K562 treated with DMSO at 1 percent for 24 hours (cell line): ENCODE data around the gene PES1. TPM values are rescaled to one million over a fixed set of nuclear protein-coding genes. Genes with fewer than 3 reads are reported as not detected.

ENCODE experiments used
- total RNA-seq: library from RNA; unstranded; fragments of 300-600 nt; gene quantifications from 2 replicates; pipeline ENCODE4 v1.2.3, GENCODE V29; 2022; ENCODE audit warnings: low read depth; ENCODE audit not compliant: insufficient read depth

Gene PES1
- total RNA-seq, result 45.7 and 45.8 TPM in 2 replicates

GRCh38 chr22:30591588-30592359, at the start of gene PES1:
PES1 (minus strand) TSS chr22:30591910; CDS start chr22:30591833, 77 bp downstream.

DNA sequence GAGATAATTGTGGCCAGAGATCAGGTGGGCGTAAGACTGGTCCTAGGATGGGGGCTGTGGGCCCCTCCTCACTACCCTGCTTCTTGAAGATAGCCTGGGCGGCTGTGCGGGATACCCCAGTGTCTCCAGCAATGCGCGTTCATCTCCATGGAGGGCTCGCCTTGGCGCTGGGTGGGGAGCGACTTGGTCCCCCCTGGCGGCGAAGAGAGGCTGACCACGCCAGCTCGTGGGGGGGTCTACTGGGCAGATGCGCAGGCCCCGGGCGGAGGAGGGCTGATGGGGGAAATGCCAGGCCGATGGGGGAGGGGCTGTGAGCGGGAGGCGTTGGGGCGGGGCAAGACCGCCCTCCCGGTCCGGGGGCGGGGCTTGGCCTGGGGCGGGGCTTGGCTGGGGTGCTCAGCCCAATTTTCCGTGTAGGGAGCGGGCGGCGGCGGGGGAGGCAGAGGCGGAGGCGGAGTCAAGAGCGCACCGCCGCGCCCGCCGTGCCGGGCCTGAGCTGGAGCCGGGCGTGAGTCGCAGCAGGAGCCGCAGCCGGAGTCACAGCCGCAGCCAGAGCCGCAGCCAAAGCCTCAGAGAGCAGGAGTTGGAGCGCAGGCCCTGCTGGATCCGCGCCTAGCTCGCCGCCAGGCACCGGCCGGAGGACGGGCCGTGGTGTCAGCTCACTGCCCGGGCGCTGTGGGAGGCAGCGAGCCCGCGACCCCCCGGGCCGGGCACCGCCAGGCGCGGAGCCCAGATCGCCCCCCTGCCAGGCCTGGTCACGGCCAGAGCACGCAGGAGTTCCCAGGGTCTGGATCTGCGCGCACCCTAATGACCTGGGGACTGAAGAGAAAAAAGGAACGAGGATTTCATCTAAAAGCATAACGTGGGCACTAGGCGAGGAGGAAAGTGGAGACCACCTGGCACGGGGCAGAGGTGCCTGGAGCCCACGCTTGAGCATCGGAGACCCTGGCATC, 43.8 kb upstream of the PES1 start, which contains the start of gene SLC35E4:
SLC35E4 (plus strand) TSS at position 509 of the 953 bp plus-strand sequence. CDS start 670 bp downstream, outside the sequence.

GRCh38 chr22:30606455-30607299, 15.0 kb upstream of the PES1 start, which contains the start of gene TCN2:
TCN2 (plus strand) TSS chr22:30607174; CDS start chr22:30607332, 158 bp downstream.

GRCh38 chr22:30574095-30574981, 17.4 kb downstream of the PES1 start, which contains the start of gene GAL3ST1:
GAL3ST1 (minus strand) TSS chr22:30574665; CDS start chr22:30557392, 17,273 bp downstream.

DNA sequence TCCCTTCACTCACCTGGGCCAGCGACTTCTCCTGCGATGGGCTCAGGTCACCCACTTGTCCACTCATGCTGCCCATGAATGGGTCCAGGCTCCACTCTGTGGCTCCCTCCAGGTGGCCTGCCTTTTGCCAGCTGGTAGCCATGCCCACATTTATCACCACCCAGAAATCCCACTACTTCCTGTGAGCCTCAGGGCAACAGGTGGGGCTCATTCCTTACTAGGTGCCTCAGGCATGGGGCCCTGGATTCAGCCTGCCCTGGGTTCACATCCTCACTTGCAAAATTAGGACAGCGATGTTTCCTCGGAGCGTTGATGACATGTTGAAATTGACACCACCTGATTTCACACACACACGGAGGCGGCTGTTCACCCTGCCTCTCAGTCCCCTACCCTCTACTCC, 45.1 kb downstream of the PES1 start, which contains the start of gene SEC14L6:
SEC14L6 (minus strand) TSS at position 126 of the 400 bp plus-strand sequence; CDS start at position 67, 59 bp downstream.

Other genes with a start within 250 kb of the PES1 start
- 62.4 and 62.8 TPM in 2 replicates for gene SF3A1, start 235.0 kb downstream of the PES1 start, total RNA-seq
- gene CCDC157, start 234.9 kb downstream of the PES1 start, total RNA-seq, result 2.1 and 2.4 TPM in 2 replicates
- gene RNF215, start 204.5 kb downstream of the PES1 start, total RNA-seq, result 6.0 and 7.2 TPM in 2 replicates
- 0.13 and 0.34 TPM in 2 replicates for gene SEC14L2, start 194.9 kb downstream of the PES1 start, total RNA-seq
- gene MTFP1, start 166.1 kb downstream of the PES1 start, total RNA-seq, result 40.7 and 46.3 TPM in 2 replicates
- gene SEC14L3, start 119.9 kb downstream of the PES1 start, total RNA-seq, result not detected in 2 replicates
- gene SEC14L4, start 86.2 kb downstream of the PES1 start, total RNA-seq, result not detected in 2 replicates
- 0.96 and 1.3 TPM in 2 replicates for gene SEC14L6, start 45.2 kb downstream of the PES1 start, total RNA-seq
- gene GAL3ST1, start 17.2 kb downstream of the PES1 start, total RNA-seq, result 7.6 and 8.3 TPM in 2 replicates
- gene TCN2, start 15.3 kb upstream of the PES1 start, total RNA-seq, result 3.7 and 4.4 TPM in 2 replicates
- gene SLC35E4, start 43.9 kb upstream of the PES1 start, total RNA-seq, result 4.5 and 4.6 TPM in 2 replicates
- 2.6 and 2.8 TPM in 2 replicates for gene DUSP18, start 76.0 kb upstream of the PES1 start, total RNA-seq
- 22.8 and 23.6 TPM in 2 replicates for gene OSBP2, start 103.0 kb upstream of the PES1 start, total RNA-seq